ENCODE measurements around the gene TPP1.

DNA sequence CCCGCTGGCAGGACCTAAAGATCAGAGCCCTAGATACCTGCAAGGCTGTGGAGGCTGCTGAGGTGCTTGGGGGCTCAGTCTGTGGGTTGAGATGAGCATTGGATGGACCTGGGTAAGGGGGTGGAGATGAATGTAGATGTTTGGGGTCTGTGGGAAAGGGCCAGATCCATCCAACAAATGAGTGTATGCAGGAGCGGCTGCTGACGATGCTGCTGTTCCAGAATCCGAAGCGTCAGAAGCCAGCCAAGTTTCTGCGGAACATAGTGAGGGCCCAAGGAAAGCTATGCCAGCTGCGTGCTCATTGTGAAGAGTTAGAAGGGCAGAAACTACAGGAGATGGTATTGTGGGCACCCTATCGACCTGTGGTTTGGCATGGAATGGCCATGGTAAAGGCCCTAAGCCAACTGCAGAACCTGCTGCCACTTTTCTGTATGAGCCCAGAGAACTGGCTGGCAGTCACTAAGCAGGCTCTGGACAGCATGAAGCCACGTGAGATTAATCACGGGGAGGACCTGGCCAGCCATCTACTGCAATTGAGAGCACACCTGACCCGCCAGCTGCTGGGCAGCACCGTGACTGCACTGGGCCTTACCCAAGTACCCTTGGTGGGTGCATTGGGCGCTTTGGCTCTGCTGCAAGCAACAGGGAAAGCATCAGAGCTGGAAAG, 52.4 kb downstream of the TPP1 start:
- TF ChIP-seq, protein P1, sequence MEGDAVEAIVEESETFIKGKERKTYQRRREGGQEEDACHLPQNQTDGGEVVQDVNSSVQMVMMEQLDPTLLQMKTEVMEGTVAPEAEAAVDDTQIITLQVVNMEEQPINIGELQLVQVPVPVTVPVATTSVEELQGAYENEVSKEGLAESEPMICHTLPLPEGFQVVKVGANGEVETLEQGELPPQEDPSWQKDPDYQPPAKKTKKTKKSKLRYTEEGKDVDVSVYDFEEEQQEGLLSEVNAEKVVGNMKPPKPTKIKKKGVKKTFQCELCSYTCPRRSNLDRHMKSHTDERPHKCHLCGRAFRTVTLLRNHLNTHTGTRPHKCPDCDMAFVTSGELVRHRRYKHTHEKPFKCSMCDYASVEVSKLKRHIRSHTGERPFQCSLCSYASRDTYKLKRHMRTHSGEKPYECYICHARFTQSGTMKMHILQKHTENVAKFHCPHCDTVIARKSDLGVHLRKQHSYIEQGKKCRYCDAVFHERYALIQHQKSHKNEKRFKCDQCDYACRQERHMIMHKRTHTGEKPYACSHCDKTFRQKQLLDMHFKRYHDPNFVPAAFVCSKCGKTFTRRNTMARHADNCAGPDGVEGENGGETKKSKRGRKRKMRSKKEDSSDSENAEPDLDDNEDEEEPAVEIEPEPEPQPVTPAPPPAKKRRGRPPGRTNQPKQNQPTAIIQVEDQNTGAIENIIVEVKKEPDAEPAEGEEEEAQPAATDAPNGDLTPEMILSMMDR (IDR thresholded peaks at IDR 0.05; ENCODE audit: poor library complexity): no peak
- TF ChIP-seq EZH2 (IDR thresholded peaks at IDR 0.05; ENCODE audit: borderline replicate concordance): no peak
- TF ChIP-seq EZH2phosphoT487 (IDR thresholded peaks at IDR 0.05; ENCODE audit: low read depth, severe bottlenecking, unreplicated experiment): no peak
